IPS DF 19.7 (cell line): Measurements from ENCODE around the gene HSPA5.
A peak's percentile ranks its signal among the peaks of the same experiment; 100 is the strongest.
"Not testable (repeated sequence)": the region's sequence is repeated elsewhere in the genome, so short reads cannot be mapped to it uniquely, and the experiment has no call there.

Experiments used
- DNase-seq: peaks from one replicate; pipeline ENCODE4 v3.0.0-alpha.2; 2013; ENCODE audit warnings: low read depth, low spot score

Gene HSPA5

GRCh38 chr9:125241863-125242739 is 958 bp upstream of the HSPA5 start:
- no peak for DNase-seq

GRCh38 chr9:125240649-125240999 is 519 bp downstream of the HSPA5 start:
- no peak for DNase-seq

- DNase-seq: no peak
Measured at GRCh38 chr9:125239631-125240597, 1.2 kb downstream of the HSPA5 start.

GRCh38 chr9:125238915-125239446 is 2.2 kb downstream of the HSPA5 start:
- DNase-seq: no peak

- DNase-seq: no peak
Measured at GRCh38 chr9:125238127-125238914, 2.8 kb downstream of the HSPA5 start.

GRCh38 chr9:125236520-125237159 is 4.5 kb downstream of the HSPA5 start:
- not testable (repeated sequence) for DNase-seq

GRCh38 chr9:125235804-125236519 is 5.2 kb downstream of the HSPA5 start:
- DNase-seq: no peak

GRCh38 chr9:125234099-125234498 is 7.0 kb downstream of the HSPA5 start:
- not testable (repeated sequence) for DNase-seq

GRCh38 chr9:125233678-125234077 is 7.5 kb downstream of the HSPA5 start:
- DNase-seq: no peak

- no peak for DNase-seq
Measured at GRCh38 chr9:125227761-125228160, 13.4 kb downstream of the HSPA5 start.

GRCh38 chr9:125224858-125225257 is 16.3 kb downstream of the HSPA5 start:
- not testable (repeated sequence) for DNase-seq

- no peak for DNase-seq
Measured at GRCh38 chr9:125218621-125219020, 22.5 kb downstream of the HSPA5 start.

- DNase-seq: no peak
Measured at GRCh38 chr9:125214186-125214585, 27.0 kb downstream of the HSPA5 start.

GRCh38 chr9:125204477-125204876 is 36.7 kb downstream of the HSPA5 start:
- no peak for DNase-seq

- no peak for DNase-seq
Measured at GRCh38 chr9:125202846-125203618, 38.1 kb downstream of the HSPA5 start.

- peak; percentile 61 for DNase-seq
Measured at GRCh38 chr9:125200216-125201047, 40.7 kb downstream of the HSPA5 start, which contains the start of gene RABEPK. TSS of gene RABEPK (plus strand) at chr9:125200542. CDS start at chr9:125203014, 2,472 bp downstream.

- not testable (repeated sequence) for DNase-seq
Measured at GRCh38 chr9:125195591-125195990, 45.6 kb downstream of the HSPA5 start.

- not testable (repeated sequence) for DNase-seq
Measured at GRCh38 chr9:125194466-125194865, 46.7 kb downstream of the HSPA5 start.
